NCI-H774 (cell line): ENCODE results near the gene ANKRD55.

ENCODE experiments used
- DNase-seq: peaks from one replicate; lab custom pipeline; 2025; lab: John Stamatoyannopoulos, UW

ANKRD55 gene

GRCh38 chr5:56077796-56078233 lies 155.3 kb downstream of the ANKRD55 start:
- DNase-seq: no peak

- no peak for DNase-seq
These were observed 156.6 kb downstream of the ANKRD55 start for GRCh38 chr5:56076486-56076885.

- no peak for DNase-seq
These were observed 157.8 kb downstream of the ANKRD55 start for GRCh38 chr5:56075361-56075760.

GRCh38 chr5:56072863-56073766 lies 160.0 kb downstream of the ANKRD55 start:
- no peak for DNase-seq

- no peak for DNase-seq
These were observed 161.7 kb downstream of the ANKRD55 start for GRCh38 chr5:56071470-56071869.

- DNase-seq: no peak
These were observed 162.2 kb downstream of the ANKRD55 start for GRCh38 chr5:56070851-56071465.

- DNase-seq: no peak
These were observed 163.4 kb downstream of the ANKRD55 start for GRCh38 chr5:56069652-56070226.

GRCh38 chr5:56066931-56067450 lies 166.1 kb downstream of the ANKRD55 start:
- DNase-seq: no peak

- no peak for DNase-seq
These were observed 168.1 kb downstream of the ANKRD55 start for GRCh38 chr5:56064984-56065383.

- DNase-seq: no peak
These were observed 172.6 kb downstream of the ANKRD55 start for GRCh38 chr5:56060276-56061110.

GRCh38 chr5:56059854-56060253 lies 173.3 kb downstream of the ANKRD55 start:
- no peak for DNase-seq

- no peak for DNase-seq
These were observed 176.3 kb downstream of the ANKRD55 start for GRCh38 chr5:56056875-56057274.

- DNase-seq: no peak
These were observed 177.3 kb downstream of the ANKRD55 start for GRCh38 chr5:56055859-56056258.

GRCh38 chr5:56055287-56055686 lies 177.8 kb downstream of the ANKRD55 start:
- DNase-seq: no peak

GRCh38 chr5:56054666-56055065 lies 178.5 kb downstream of the ANKRD55 start:
- no peak for DNase-seq

- DNase-seq: no peak
These were observed 179.8 kb downstream of the ANKRD55 start for GRCh38 chr5:56053363-56053762.

GRCh38 chr5:56052735-56053134 lies 180.4 kb downstream of the ANKRD55 start:
- DNase-seq: no peak

GRCh38 chr5:56050551-56051255 lies 182.4 kb downstream of the ANKRD55 start:
- no peak for DNase-seq
